Ascending aorta (tissue), 2 donors: ENCODE data around the gene FOXO1. TPM values are rescaled to one million over a fixed set of nuclear protein-coding genes. Genes with fewer than 3 reads are reported as not detected.
A peak's percentile ranks its signal among the peaks of the same experiment; 100 is the strongest.
"Not testable (repeated sequence)": the region's sequence is repeated elsewhere in the genome, so short reads cannot be mapped to it uniquely, and the experiment has no call there.

Experiments
- DNase-seq, 2 donors: peaks; one replicate each; pipeline ENCODE4 v3.0.0-alpha.2; 2019; ENCODE audit warnings: low spot score in 2 of 2
- H3K27ac ChIP-seq, 2 donors: fragments of 200-600 bp; sonication (generic); one replicate each; pipeline ENCODE4 v1.5.1; 2016 to 2017; ENCODE audit warnings: mild to moderate bottlenecking in 1 of 2
- H3K27me3 ChIP-seq: fragments of 200-600 bp; sonication (generic); one replicate; pipeline ENCODE4 v1.5.1; 2017
- H3K36me3 ChIP-seq, 2 donors: fragments of 200-600 bp; sonication (generic); one replicate each; pipeline ENCODE4 v1.5.1; 2016
- H3K4me1 ChIP-seq, 2 donors: fragments of 200-600 bp; sonication (generic); one replicate each; pipeline ENCODE4 v1.5.1; 2016 to 2017; ENCODE audit warnings: mild to moderate bottlenecking in 1 of 2
- H3K4me3 ChIP-seq, 2 donors: fragments of 200-600 bp; sonication (generic); one replicate each; pipeline ENCODE4 v1.5.1; 2016 to 2017; ENCODE audit warnings: mild to moderate bottlenecking in 1 of 2
- H3K9me3 ChIP-seq, 2 donors: fragments of 200-600 bp; sonication (generic); one replicate each; pipeline ENCODE4 v1.5.1; 2016
- intact Hi-C: fragments of 100-400 bp; cut with DNase I; formaldehyde crosslinking; loops from one replicate; pipeline ENCODE4 v1.15.1; 2023
- total RNA-seq: library from RNA; depleted of rRNA; stranded (reverse); fragments of >200 nt; gene quantifications from one replicate; pipeline ENCODE4 v1.1.0, GENCODE V29; 2016
- TF ChIP-seq, protein P1 (sequence below), 3 experiments: fragments of 200-600 bp in 2 of 3; fragments of 450-650 bp in 1 of 3; sonication (generic) in 2 of 3; IDR thresholded peaks; one replicate each; pipeline ENCODE4 v1.5.1; 2016 to 2019; ENCODE audit warnings: antibody characterized with exemption in 3 of 3, mild to moderate bottlenecking in 1 of 3, moderate library complexity in 1 of 3

The FOXO1 gene
- 65.1 TPM for total RNA-seq

DNA sequence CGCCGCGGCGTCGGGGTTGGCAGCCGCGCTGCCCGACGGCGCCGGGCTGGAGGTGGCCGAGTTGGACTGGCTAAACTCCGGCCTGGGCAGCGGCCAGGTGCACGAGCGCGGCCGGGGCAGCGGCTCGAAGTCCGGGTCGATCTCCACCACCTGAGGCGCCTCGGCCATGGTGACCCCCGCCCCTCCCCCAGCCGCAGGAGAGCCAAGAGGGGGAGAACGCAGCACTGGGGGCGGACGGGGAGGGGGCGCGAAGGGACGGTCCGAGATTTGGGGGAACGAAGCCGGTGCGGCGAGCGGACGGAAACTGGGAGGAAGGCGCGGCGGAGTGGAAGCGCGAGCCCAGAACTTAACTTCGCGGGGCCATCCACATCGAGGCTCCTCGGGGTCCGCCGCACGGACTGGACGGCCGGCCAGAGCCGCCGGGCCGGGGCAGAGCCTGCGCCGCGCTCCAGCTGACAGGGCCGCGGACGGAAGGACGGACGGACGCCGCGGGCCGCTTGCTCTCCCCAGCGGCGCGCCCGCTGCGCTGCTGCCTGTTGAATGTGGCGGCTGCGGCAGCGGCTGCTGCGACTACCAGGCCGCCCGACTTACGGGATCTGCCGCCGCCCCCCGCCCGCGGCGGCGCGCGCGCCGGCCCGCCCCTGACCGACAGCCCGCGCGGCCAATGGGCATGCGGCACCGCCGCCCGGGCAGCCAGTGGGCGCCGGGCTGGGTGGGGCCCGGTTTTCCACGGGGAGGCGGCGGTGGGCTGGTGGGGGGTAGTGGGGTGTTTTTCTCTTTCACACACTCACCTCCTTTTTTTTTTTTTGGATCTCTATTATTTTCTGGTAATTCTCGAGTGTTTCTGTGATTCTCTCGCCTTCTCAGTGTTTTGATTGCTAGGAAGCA is at the start of gene FOXO1:
TSS of gene FOXO1 (minus strand) at position 597 of the 888 bp plus-strand sequence. CDS start at position 168, 429 bp downstream.
- Histone ChIP-seq H3K4me3 (peak within 1 kb of the TSS; percentile 74 to 79), H3K36me3 (no peaks in the 10 kb centered on the region), H3K27ac (peak within 1 kb of the TSS; percentile 96 to 100), H3K27me3 (no peaks in the 10 kb centered on the region), H3K4me1 (peaks cover 0 to 18% of the 10 kb centered on the region in 2 donors), H3K9me3 (no peaks in the 10 kb centered on the region)
- intact Hi-C loops = loop anchor here (5.0 to 10.0 kb wide), 6 partner anchors 396 to 1379 kb away; partner anchors contain the start of genes DGKH and WBP4
- DNase-seq = peak; percentile 65 to 94
- TF ChIP-seq, protein P1, sequence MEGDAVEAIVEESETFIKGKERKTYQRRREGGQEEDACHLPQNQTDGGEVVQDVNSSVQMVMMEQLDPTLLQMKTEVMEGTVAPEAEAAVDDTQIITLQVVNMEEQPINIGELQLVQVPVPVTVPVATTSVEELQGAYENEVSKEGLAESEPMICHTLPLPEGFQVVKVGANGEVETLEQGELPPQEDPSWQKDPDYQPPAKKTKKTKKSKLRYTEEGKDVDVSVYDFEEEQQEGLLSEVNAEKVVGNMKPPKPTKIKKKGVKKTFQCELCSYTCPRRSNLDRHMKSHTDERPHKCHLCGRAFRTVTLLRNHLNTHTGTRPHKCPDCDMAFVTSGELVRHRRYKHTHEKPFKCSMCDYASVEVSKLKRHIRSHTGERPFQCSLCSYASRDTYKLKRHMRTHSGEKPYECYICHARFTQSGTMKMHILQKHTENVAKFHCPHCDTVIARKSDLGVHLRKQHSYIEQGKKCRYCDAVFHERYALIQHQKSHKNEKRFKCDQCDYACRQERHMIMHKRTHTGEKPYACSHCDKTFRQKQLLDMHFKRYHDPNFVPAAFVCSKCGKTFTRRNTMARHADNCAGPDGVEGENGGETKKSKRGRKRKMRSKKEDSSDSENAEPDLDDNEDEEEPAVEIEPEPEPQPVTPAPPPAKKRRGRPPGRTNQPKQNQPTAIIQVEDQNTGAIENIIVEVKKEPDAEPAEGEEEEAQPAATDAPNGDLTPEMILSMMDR (IDR thresholded peaks at IDR 0.05) = peak in 1 of 3 experiments; percentile 17

DNA sequence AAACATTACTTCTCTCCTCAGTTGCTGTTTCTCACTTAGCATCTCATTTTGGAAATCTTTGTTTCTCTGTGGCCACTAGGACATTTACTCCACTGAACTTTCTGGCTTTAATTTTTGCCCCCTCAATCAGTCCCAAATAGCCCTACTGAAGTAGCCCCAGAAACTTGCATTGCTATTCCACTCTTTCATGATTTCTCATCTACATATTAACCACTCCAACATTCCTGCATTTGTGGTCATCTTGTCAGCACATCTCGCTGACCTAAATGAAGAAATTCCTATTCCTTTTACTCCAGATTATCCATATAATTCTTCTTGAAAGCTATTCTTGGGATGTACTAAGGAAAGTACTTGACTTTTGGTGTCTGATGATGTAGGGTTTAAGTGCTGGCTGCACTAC is 48.0 kb upstream of the FOXO1 start:
- not testable (repeated sequence) for H3K27me3 ChIP-seq

DNA sequence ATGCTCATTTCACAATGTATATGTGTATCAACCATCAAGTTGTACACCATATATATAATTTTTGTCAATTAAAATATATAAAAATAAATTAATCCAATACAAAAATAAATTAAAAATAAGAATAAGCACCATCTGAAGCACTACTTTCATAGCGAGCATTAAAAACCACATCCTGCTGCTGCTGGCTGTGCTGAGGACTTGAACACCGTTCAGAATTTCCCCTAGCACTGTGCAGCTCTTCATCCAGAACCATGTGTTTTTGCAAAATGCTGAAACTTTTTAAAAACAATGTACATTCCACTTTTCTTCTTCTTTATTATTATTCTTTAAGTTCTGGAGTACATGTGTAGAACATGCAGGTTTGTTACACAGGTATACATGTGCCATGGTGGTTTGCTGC is 40.0 kb upstream of the FOXO1 start:
- H3K27me3 ChIP-seq = no peaks in the 10 kb centered on the region
- DNase-seq = no peak
- no peak overlapping the region for H3K27ac ChIP-seq
- no peaks in the 10 kb centered on the region for H3K4me1 ChIP-seq
- H3K9me3 ChIP-seq = peaks cover 0 to 51% of the 10 kb centered on the region in 2 donors
- H3K4me3 ChIP-seq = no peak overlapping the region
- intact Hi-C loops = no loop called here
- no peaks in the 10 kb centered on the region for H3K36me3 ChIP-seq
- TF ChIP-seq, protein P1 (IDR thresholded peaks at IDR 0.05) = no peak

More for the DNA sequence above, 48.0 kb upstream of the FOXO1 start:
- H3K4me3 ChIP-seq, H3K4me1 ChIP-seq, DNase-seq, intact Hi-C loops, H3K27ac ChIP-seq: not testable (repeated sequence)
- peaks cover 10 to 36% of the 10 kb centered on the region in 2 donors for H3K36me3 ChIP-seq
- peaks cover 6 to 37% of the 10 kb centered on the region in 2 donors for H3K9me3 ChIP-seq

DNA sequence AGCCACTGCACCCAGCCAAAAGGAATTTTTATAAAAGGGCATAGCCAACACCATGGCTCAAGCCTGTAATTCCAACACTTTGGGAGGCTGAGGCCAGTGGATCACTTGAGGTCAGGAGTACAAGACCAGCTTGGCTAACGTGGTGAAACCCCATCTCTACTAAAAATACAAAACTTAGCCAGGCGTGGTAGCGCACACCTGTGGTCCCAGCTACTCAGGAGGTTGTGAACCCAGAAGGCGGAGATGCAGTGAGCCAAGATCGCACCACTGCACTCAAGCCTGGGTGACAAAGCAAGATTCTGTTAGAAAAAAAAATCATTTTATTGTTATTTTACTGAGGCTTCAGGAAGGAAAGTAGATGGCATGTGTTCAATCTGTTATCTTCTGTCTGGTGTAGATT is 31.3 kb upstream of the FOXO1 start:
- Histone ChIP-seq H3K27ac (no peak overlapping the region), H3K9me3 (no peaks in the 10 kb centered on the region), H3K4me3 (no peak overlapping the region), H3K4me1 (no peaks in the 10 kb centered on the region), H3K36me3 (no peaks in the 10 kb centered on the region), H3K27me3 (no peaks in the 10 kb centered on the region)
- TF ChIP-seq, protein P1 (IDR thresholded peaks at IDR 0.05) = no peak
- intact Hi-C loops = no loop called here
- DNase-seq = no peak

DNA sequence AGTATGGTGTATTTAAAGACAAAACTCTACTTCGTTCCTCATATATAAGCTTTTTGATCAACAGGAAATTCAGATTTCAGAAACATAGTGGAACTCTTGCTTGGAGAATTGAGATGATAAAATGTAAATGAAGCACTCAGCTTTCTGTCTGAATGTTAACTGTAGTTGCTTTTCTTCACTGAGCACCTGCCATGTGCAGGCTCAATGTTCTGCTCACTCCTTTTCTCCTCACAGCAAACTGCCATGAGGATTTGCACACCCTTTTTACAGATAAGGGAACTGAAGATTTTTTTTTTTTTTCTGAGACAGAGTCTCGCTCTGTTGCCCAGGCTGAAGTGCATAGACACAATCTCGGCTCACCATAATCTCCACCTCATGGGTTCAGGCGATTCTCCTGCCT is 28.0 kb upstream of the FOXO1 start:
- no peaks in the 10 kb centered on the region for H3K4me1 ChIP-seq
- no peaks in the 10 kb centered on the region for H3K27me3 ChIP-seq
- H3K36me3 ChIP-seq = no peaks in the 10 kb centered on the region
- H3K27ac ChIP-seq = no peak overlapping the region
- no peak for DNase-seq
- intact Hi-C loops = no loop called here
- TF ChIP-seq, protein P1 (IDR thresholded peaks at IDR 0.05) = no peak
- H3K9me3 ChIP-seq = no peaks in the 10 kb centered on the region
- H3K4me3 ChIP-seq = no peak overlapping the region

DNA sequence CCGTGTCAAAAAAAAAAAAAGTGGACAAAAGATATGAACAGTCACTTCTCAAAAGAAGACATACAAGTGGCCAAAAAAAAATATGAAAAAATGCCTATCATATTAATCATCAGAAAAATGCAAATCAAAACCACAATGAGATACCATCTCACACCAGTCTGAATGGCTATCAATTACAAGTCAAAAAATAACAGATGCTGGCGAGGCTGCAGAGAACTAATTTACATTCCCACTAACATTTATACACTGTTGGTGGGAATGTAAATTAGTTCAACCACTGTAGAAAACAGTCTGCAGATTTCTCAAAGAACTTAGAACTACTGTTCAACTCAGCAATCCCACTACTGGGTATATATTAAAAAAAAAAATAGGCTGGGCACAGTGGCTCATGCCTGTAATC is 26.5 kb upstream of the FOXO1 start:
- no peak overlapping the region for H3K4me3 ChIP-seq
- no peak overlapping the region for H3K27ac ChIP-seq
- H3K4me1 ChIP-seq = no peaks in the 10 kb centered on the region
- H3K36me3 ChIP-seq = no peaks in the 10 kb centered on the region
- H3K27me3 ChIP-seq = no peaks in the 10 kb centered on the region
- no peaks in the 10 kb centered on the region for H3K9me3 ChIP-seq
- TF ChIP-seq, protein P1 (IDR thresholded peaks at IDR 0.05) = no peak
- no peak for DNase-seq
- intact Hi-C loops = no loop called here
